Right ventricle myocardium inferior (tissue), 1 donor: ENCODE measurements around the gene ANKRD37. TPM values are rescaled to one million over a fixed set of nuclear protein-coding genes. Genes with fewer than 3 reads are reported as not detected.

Source experiments
- ATAC-seq: fragments of 200-7000 bp; cut with Tn5 transposase; one replicate; pipeline ENCODE4 v1.9.1; 2020; ENCODE audit warnings: mild to moderate bottlenecking, moderate library complexity
- DNase-seq: peaks from one replicate; pipeline ENCODE4 v3.0.0; 2021; ENCODE audit errors: missing footprints
- intact Hi-C: fragments of 100-400 bp; cut with DNase I; formaldehyde crosslinking; loops from one replicate; pipeline ENCODE4 v1.11.0; 2022
- total RNA-seq: library from RNA; stranded (reverse); fragmentation: NEBNext Ultra II Directional; extraction: Animal tissue kit (Norgen Biotek cat#: 25700); gene quantifications from one replicate; pipeline ENCODE4 v1.2.1, GENCODE V29; 2021
- donor health status: DM: no; HTN: yes; CAD: no; lungs with severe emphysema.

The ANKRD37 gene
- total RNA-seq, 1 donor from 2014 or later: 19.1 TPM

DNA sequence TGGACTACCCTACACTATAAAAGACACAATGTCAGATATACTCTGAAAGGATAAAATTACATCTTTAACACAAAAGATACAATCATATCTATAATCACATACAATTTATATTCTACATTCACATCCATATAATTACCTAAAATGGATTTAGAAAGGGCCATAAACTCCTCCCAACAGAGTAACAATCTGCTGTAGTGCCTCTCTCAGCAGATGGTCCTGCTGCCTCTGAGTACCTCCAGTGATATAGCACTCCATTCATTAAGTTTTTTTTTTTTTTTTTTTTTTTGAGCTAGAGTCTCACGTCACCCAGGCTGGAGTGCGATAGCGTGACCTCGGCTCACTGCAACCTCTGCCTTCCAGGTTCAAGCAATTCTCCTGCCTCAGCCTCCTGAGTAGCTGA lies 7.4 kb downstream of the ANKRD37 start:
- ATAC-seq (no peak), DNase-seq (no peak)
- intact Hi-C loops: no loop called here

- intact Hi-C loops: no loop called here
- DNase-seq (no peak), ATAC-seq (no peak)
Observed at GRCh38 chr4:185405296-185405999, 8.8 kb downstream of the ANKRD37 start.

GRCh38 chr4:185408432-185408831 lies 11.8 kb downstream of the ANKRD37 start:
- DNase-seq (no peak), ATAC-seq (no peak)
- intact Hi-C loops: no loop called here

- DNase-seq (no peak), ATAC-seq (no peak)
- intact Hi-C loops: no loop called here
Observed at GRCh38 chr4:185411849-185412248, 15.2 kb downstream of the ANKRD37 start.

GRCh38 chr4:185412412-185412811 lies 15.8 kb downstream of the ANKRD37 start:
- intact Hi-C loops: no loop called here
- DNase-seq: no peak

GRCh38 chr4:185416955-185417354 lies 20.3 kb downstream of the ANKRD37 start:
- DNase-seq (no peak), ATAC-seq (peak; percentile 62)
- intact Hi-C loops: no loop called here

More at GRCh38 chr4:185412412-185412811, 15.8 kb downstream of the ANKRD37 start:
- no peak for ATAC-seq

- ATAC-seq: no peak
- DNase-seq: no peak
- intact Hi-C loops: no loop called here
Observed at GRCh38 chr4:185421366-185422124, 24.9 kb downstream of the ANKRD37 start.

GRCh38 chr4:185424905-185425646 lies 28.4 kb downstream of the ANKRD37 start:
- intact Hi-C loops: loop anchor here (2.0 kb wide), 2 partner anchors 28 to 46 kb away; partner anchors contain the start of genes ANKRD37 and CCDC110
- ATAC-seq (peak; percentile 23), DNase-seq (no peak)

GRCh38 chr4:185425647-185426352 lies 29.2 kb downstream of the ANKRD37 start, which contains the start of gene UFSP2:
UFSP2 (minus strand) TSS chr4:185425964; CDS start chr4:185425868, 96 bp downstream.
- intact Hi-C loops: loop anchor here (2.0 kb wide), 2 partner anchors 29 to 45 kb away; partner anchors contain the start of genes ANKRD37 and CCDC110
- ATAC-seq (peak; percentile 97), DNase-seq (peak; percentile 95)

GRCh38 chr4:185426960-185427688 lies 30.5 kb downstream of the ANKRD37 start:
- ATAC-seq (no peak), DNase-seq (no peak)
- intact Hi-C loops: no loop called here

- DNase-seq: no peak
- intact Hi-C loops: no loop called here
Observed at GRCh38 chr4:185429660-185430059, 33.0 kb downstream of the ANKRD37 start.

GRCh38 chr4:185435466-185435865 lies 38.8 kb downstream of the ANKRD37 start:
- ATAC-seq: no peak
- intact Hi-C loops: no loop called here
- no peak for DNase-seq

More at GRCh38 chr4:185429660-185430059, 33.0 kb downstream of the ANKRD37 start:
- ATAC-seq: no peak

- DNase-seq (no peak), ATAC-seq (no peak)
- intact Hi-C loops: no loop called here
Observed at GRCh38 chr4:185437809-185438208, 41.2 kb downstream of the ANKRD37 start.

DNA sequence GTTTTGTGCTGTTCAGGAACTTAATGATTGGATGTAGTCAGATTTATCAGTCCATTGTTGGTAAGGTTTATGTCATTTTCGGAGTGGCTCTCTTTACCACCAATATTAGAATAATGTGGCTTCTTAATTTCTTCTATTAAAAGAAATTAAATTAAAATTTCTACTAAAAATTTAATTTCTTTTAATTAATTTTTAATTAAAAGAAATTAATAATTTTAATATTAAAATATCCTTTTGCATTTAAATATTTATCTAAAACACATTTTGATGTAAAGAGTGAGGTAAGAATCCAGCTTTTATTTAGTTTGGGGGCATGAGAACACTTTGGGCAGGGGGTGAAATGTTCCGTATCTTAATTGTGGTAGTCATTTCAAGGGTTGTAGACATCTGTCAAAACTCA lies 44.8 kb downstream of the ANKRD37 start:
- DNase-seq (no peak), ATAC-seq (no peak)

GRCh38 chr4:185445209-185445608 lies 48.6 kb downstream of the ANKRD37 start:
- intact Hi-C loops: no loop called here
- DNase-seq (no peak), ATAC-seq (no peak)

More for the DNA sequence above, 44.8 kb downstream of the ANKRD37 start:
- intact Hi-C loops: no loop called here
